Measurements from ENCODE around the gene ATIC. TPM values are rescaled to one million over a fixed set of nuclear protein-coding genes. Genes with fewer than 3 reads are reported as not detected.

ATIC gene
- total and polyA plus RNA-seq, 12 donors, result 33.7 to 164 (median 83.3) TPM

DNA sequence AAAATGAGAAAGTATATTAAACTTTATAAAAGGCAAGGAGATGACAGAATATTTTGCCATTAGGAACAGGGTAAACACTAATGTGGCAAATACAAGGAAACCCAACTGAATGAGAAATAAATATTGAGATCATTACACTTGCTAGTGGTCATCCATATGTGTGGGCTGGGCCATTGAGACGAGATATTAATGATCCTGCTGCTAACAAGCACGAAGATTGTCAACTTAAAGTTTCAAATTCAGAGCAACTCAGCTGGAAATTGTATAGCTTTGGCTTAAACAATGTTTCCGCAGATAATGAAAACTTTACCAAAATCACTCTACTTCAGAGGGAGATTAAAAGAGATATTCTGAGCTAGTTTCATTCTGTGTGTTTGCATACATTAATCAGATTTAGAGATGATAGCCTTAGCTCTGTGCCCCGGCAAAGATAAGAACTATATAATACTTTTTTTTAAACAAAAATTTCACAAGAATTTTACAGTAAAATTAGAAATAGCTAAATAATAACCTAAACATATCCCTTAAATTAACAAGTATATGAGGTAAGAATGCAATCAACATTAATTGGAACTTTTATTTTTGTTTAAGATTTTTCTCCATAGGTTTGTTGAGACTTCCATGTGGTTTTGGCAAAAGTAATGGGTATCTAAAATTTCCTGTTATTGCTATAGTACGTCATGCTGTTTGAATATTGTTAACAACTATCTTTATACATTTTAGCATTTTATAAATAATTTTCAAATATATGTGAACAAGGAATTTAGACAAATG lies 84.0 kb downstream of the ATIC start:
- H3K4me1 ChIP-seq (replicated peaks in 1 of 2), result no peaks in the 10 kb centered on the region
- no peaks in the 10 kb centered on the region for H3K27me3 ChIP-seq
- H3K27ac ChIP-seq, result no peak overlapping the region
- H3K4me3 ChIP-seq, result no peak overlapping the region
- H3K36me3 ChIP-seq (replicated peaks in 1 of 2), result no peaks in the 10 kb centered on the region
- no peak for DNase-seq
- H3K9me3 ChIP-seq (replicated peaks in 1 of 3), result no peaks in the 10 kb centered on the region
- TF ChIP-seq POLR2A (IDR thresholded peaks at IDR 0.05), result no peak
- TF ChIP-seq, protein P1, sequence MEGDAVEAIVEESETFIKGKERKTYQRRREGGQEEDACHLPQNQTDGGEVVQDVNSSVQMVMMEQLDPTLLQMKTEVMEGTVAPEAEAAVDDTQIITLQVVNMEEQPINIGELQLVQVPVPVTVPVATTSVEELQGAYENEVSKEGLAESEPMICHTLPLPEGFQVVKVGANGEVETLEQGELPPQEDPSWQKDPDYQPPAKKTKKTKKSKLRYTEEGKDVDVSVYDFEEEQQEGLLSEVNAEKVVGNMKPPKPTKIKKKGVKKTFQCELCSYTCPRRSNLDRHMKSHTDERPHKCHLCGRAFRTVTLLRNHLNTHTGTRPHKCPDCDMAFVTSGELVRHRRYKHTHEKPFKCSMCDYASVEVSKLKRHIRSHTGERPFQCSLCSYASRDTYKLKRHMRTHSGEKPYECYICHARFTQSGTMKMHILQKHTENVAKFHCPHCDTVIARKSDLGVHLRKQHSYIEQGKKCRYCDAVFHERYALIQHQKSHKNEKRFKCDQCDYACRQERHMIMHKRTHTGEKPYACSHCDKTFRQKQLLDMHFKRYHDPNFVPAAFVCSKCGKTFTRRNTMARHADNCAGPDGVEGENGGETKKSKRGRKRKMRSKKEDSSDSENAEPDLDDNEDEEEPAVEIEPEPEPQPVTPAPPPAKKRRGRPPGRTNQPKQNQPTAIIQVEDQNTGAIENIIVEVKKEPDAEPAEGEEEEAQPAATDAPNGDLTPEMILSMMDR (IDR thresholded peaks at IDR 0.05), result no peak
- intact Hi-C loops (cut with DNase I), result no loop called here
- 64 to 76% (median 68%) methylated on average over 5 of the region's 5 CpGs for WGBS, 4 donors

DNA sequence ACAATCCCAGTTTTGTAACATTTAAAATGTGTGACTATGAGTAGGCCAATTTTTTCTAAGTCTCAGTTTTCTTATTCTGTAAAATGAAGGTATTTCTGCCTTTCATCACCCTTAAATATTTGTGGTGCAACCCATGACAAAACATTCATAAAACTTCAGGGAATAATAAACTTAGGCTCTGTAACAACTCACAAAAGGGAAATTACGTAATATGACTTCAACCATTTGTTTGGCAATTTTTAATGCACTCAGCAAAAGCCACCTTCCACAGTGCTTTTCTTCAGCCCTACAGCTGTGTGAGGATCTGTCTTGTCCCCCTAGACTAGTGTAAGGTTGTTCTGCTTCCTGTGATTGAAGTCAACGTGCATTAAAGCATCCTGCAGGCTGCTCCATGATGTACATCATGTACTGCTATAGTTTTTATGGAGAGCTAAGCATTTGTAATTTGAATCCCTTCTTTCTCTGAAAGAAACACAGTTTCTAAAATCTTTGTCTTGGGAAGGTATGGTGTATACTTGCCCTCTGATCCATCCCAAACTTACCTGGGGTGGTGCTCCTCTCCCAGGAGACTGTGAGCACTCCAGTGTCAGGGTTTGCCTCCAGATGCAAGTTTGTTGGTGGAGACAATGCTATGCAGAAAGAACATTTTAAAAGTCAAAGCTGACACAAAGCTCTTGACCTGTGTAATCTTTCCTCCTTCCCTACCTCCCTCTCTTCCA lies 84.9 kb downstream of the ATIC start:
- no peak overlapping the region for H3K4me3 ChIP-seq
- TF ChIP-seq, protein P1 (IDR thresholded peaks at IDR 0.05), result no peak
- no peak for TF ChIP-seq POLR2A (IDR thresholded peaks at IDR 0.05)
- intact Hi-C loops (cut with DNase I), result no loop called here
- WGBS, 4 donors, result 59 to 69% (median 66%) methylated on average over 2 of the region's 2 CpGs
- H3K9me3 ChIP-seq (replicated peaks in 1 of 3), result no peaks in the 10 kb centered on the region
- H3K27me3 ChIP-seq, result no peaks in the 10 kb centered on the region
- H3K27ac ChIP-seq, result no peak overlapping the region
- no peaks in the 10 kb centered on the region for H3K36me3 ChIP-seq (replicated peaks in 1 of 2)
- no peak for DNase-seq
- no peaks in the 10 kb centered on the region for H3K4me1 ChIP-seq (replicated peaks in 1 of 2)

DNA sequence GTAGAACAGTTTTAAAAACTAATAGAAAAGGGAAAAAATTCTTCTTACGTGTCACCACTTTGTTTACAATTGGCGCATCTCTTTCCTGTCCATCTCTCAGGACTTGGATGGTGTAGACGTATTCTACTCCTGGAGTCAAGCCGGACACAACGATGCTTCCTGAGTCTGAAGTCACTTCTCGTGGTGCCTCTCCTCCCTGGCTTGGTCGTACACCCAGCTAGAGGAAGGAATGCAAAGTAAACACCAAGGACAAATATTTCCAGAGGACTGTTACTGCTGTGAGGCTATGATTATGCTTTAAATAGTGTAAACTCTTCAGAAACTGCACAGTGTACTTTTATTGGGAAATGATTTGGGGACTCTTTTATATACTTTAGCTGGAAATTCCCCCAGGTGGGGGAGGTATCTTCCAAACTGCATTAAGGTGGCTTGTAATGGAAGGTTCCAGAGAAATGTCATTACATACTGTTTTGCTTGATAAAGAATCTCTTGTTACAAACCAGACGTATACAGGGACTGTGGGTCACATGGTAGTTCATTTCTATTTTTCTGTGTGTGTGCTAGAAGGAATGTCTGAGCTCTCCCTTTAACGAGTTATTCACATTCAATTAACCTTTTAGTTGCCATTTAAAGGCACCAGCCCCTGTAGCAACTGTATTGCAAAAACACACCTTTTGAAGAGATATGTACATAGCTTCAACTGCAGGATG lies 85.9 kb downstream of the ATIC start:
- no peaks in the 10 kb centered on the region for H3K4me1 ChIP-seq (replicated peaks in 1 of 2)
- DNase-seq, result no peak
- intact Hi-C loops (cut with DNase I), result no loop called here
- no peaks in the 10 kb centered on the region for H3K36me3 ChIP-seq (replicated peaks in 1 of 2)
- H3K9me3 ChIP-seq (replicated peaks in 1 of 3), result no peaks in the 10 kb centered on the region
- no peak overlapping the region for H3K27ac ChIP-seq
- no peak for TF ChIP-seq POLR2A (IDR thresholded peaks at IDR 0.05)
- TF ChIP-seq, protein P1 (IDR thresholded peaks at IDR 0.05), result no peak
- H3K4me3 ChIP-seq, result no peak overlapping the region
- H3K27me3 ChIP-seq, result no peaks in the 10 kb centered on the region
- WGBS, 4 donors, result 53 to 68% (median 61%) methylated on average over 9 of the region's 9 CpGs

DNA sequence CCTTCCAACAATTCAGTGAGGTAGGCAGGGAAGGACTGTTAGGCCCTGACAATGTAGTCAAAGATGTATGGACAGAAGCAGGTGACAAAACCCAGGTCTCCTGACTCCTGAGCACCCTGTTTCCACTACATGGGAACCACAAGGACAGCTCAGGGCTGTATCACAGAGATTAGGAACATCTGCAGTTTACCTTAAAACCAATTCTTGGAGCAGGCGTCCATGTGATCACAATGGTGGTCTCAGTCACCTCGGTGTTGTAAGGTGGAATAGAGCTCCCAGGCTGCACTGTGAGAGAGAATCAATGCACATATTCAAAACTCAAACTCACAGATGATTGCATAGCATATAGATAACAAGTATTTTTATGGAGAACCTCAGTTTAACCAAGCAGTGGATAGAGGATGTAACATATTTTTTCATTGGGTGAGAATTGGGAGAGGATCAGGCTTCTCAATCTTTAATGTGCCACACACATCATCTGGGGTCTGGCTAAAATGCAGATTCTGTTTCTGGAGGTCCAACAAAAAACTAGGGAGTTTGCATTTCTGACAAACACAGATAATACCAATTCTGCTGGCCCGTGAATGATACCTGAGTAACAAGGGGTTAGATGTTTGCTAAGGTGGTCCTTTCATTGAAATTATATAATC lies 87.3 kb downstream of the ATIC start:
- TF ChIP-seq POLR2A (IDR thresholded peaks at IDR 0.05), result no peak
- TF ChIP-seq, protein P1 (IDR thresholded peaks at IDR 0.05), result no peak
- Histone ChIP-seq H3K27me3 (no peaks in the 10 kb centered on the region), H3K4me1 (replicated peaks in 1 of 2) (no peaks in the 10 kb centered on the region), H3K4me3 (no peak overlapping the region), H3K36me3 (replicated peaks in 1 of 2) (no peaks in the 10 kb centered on the region), H3K27ac (no peak overlapping the region), H3K9me3 (replicated peaks in 1 of 3) (no peaks in the 10 kb centered on the region)
- intact Hi-C loops (cut with DNase I), result no loop called here
- no peak for DNase-seq
- WGBS, 4 donors, result 75 to 88% (median 80%) methylated on average over 3 of the region's 3 CpGs

Measured in adrenal gland (tissue), 12 donors.